ENCODE data around the gene MAN1C1.

MAN1C1 gene

GRCh38 chr1:25704267-25704691 lies 87.7 kb downstream of the MAN1C1 start:
- TF ChIP-seq PAX5 (IDR thresholded peaks at IDR 0.05; ENCODE audit: insufficient read depth, low read length, severe bottlenecking) (no peak), POLR2A (IDR thresholded peaks at IDR 0.05; ENCODE audit: low read depth, low read length) (no peak), SPI1 (IDR thresholded peaks at IDR 0.05; ENCODE audit: low read depth, low read length) (0 out of 2 replicates have a peak, but pooled peaks have one; percentile 6)
- DNase-seq (ENCODE audit: insufficient read length, low spot score) (no peak), FAIRE-seq (no peak)

- FAIRE-seq = no peak
Measured at GRCh38 chr1:25705699-25706098, 89.1 kb downstream of the MAN1C1 start.

DNA sequence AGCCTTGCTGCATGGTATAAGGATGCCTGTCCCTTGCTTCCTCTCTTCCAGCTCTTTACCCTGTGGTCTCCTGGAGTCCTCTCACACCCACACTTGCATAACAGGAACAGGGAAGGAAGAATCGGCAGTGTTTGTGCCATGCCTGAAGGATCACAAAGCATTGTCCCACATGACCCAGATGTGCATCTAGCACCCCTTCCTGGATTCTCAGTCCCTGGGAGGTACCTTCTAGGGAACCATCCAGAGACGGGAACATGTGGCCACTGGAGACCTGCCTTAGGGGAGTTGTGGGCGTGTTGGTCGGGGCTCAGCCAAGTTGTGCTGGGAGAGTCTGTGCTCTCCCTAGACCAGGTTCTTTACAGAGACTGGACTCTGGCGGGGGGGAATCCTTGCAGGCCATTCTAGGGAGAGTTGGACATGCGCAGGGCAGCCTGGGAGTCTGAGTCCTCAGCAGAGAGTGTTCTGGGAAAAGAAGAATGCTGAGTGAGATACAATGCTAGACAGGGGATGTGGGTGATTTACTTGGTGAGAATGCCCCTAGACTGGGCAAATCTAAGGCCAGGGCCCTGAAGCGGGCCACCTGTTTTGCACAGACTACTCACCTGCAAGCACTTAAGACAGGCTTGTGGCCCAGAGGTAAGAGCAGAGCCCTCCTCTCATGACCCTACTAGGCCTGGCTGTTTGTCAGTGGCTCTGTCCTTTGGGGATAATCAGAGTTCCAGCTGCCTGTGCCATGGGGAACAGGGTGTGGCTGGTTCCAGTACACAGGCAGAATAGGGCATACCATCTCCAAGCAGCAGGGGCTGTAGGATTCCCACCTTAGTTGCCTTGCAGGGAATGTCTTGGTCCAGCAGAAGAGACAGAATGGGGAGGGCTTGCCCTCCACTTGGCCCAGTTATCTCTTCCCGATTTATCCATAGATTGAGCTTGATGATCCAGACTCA lies 89.8 kb downstream of the MAN1C1 start:
- DNase-seq (ENCODE audit: insufficient read length, low spot score) = no peak
- no peak for FAIRE-seq
- TF ChIP-seq TAF1 (IDR thresholded peaks at IDR 0.05; ENCODE audit: low read depth, low read length) (no peak), POLR2A (IDR thresholded peaks at IDR 0.05; ENCODE audit: low read depth, low read length) (no peak), PAX5 (IDR thresholded peaks at IDR 0.05; ENCODE audit: insufficient read depth, low read length, severe bottlenecking) (no peak), POU2F2 (IDR thresholded peaks at IDR 0.05; ENCODE audit: low read depth, low read length) (no peak), SPI1 (IDR thresholded peaks at IDR 0.05; ENCODE audit: low read depth, low read length) (no peak), POLR2AphosphoS5 (IDR thresholded peaks at IDR 0.05; ENCODE audit: low read depth, low read length) (no peak)

More at GRCh38 chr1:25705699-25706098, 89.1 kb downstream of the MAN1C1 start:
- DNase-seq (ENCODE audit: insufficient read length, low spot score) = no peak
- TF ChIP-seq POU2F2 (IDR thresholded peaks at IDR 0.05; ENCODE audit: low read depth, low read length) (no peak), TAF1 (IDR thresholded peaks at IDR 0.05; ENCODE audit: low read depth, low read length) (no peak), POLR2AphosphoS5 (IDR thresholded peaks at IDR 0.05; ENCODE audit: low read depth, low read length) (no peak), POLR2A (IDR thresholded peaks at IDR 0.05; ENCODE audit: low read depth, low read length) (no peak)

DNA sequence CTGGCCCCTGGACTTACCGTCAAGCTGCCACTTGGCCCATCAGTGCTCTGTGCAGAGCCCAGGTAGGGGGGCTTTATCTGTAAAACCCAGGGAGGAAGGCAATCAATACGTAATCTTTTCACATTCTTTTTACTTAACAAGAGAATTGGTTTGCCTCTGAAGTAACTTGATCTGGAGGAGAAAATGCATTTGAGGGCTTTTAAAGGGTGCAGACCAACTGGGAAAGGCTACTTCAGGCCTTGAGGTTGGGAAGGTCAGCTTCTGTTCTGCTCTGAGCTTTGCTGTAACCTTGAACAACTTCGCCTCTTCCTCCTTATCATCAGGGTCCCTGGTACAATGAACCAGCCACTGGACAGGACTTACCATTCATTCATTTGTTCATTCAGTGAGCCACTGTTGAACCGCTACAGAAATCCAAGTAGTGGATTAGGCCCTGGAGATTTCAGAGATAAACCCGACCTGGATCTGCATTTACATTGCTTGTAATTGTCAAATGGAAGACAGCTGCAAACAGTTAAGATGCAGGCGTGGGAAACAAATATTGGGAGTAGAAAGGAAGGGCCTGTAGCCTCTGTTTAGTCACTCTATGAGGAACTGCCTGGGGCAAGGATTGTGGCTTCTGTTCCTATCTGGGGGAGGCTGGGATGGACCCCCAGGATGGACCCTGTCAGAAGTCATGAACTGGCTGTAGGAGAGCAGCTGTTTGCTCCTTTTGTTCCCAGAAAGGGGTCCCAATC lies 90.9 kb downstream of the MAN1C1 start:
- FAIRE-seq = no peak
- no peak for TF ChIP-seq POU2F2 (IDR thresholded peaks at IDR 0.05; ENCODE audit: low read depth, low read length)
- TF ChIP-seq SPI1 (IDR thresholded peaks at IDR 0.05; ENCODE audit: low read depth, low read length) = no peak
- TF ChIP-seq PAX5 (IDR thresholded peaks at IDR 0.05; ENCODE audit: insufficient read depth, low read length, severe bottlenecking) = no peak
- TF ChIP-seq POLR2A (IDR thresholded peaks at IDR 0.05; ENCODE audit: low read depth, low read length) = no peak
- no peak for TF ChIP-seq TAF1 (IDR thresholded peaks at IDR 0.05; ENCODE audit: low read depth, low read length)
- no peak for TF ChIP-seq POLR2AphosphoS5 (IDR thresholded peaks at IDR 0.05; ENCODE audit: low read depth, low read length)
- no peak for DNase-seq (ENCODE audit: insufficient read length, low spot score)

DNA sequence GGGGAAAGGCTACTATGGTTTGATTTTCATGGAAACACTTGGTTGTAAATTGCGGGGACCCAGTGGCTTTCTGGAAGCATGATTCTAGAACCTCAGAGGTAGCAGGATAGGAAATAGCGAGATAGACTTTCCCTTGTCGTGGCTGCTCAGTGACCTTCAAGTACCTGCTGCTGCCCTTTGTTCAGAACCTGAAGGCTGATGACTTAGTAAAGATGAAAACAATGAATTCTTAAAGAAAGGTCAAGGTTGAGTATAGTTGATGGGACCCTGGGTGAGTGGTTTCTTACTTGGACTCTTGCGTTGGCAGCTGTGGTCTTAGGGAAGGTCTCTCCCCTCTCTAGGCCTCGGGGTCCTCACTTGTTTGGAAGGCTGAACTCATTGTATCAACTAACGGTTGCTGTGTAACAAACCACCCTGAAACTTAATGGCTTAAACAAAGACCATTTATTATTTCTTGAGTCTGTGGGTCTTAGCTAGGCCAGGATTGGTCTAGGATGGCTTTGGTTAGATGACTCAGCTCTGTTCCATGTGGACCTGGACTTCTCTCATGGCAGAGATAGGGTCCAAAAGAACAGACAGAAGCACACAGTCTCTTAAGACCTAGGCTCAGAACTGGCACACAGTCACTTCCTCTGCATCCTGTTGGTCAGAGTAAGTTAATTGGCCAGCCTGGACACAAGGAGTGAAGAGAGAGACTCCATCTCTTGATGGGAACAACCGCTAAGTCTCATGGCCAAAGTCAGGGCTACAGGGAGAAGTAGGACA lies 94.2 kb downstream of the MAN1C1 start:
- DNase-seq (ENCODE audit: insufficient read length, low spot score) (no peak), FAIRE-seq (no peak)
- TF ChIP-seq SPI1 (IDR thresholded peaks at IDR 0.05; ENCODE audit: low read depth, low read length) (no peak), POLR2A (IDR thresholded peaks at IDR 0.05; ENCODE audit: low read depth, low read length) (no peak), POU2F2 (IDR thresholded peaks at IDR 0.05; ENCODE audit: low read depth, low read length) (no peak), POLR2AphosphoS5 (IDR thresholded peaks at IDR 0.05; ENCODE audit: low read depth, low read length) (no peak), TAF1 (IDR thresholded peaks at IDR 0.05; ENCODE audit: low read depth, low read length) (no peak)

DNA sequence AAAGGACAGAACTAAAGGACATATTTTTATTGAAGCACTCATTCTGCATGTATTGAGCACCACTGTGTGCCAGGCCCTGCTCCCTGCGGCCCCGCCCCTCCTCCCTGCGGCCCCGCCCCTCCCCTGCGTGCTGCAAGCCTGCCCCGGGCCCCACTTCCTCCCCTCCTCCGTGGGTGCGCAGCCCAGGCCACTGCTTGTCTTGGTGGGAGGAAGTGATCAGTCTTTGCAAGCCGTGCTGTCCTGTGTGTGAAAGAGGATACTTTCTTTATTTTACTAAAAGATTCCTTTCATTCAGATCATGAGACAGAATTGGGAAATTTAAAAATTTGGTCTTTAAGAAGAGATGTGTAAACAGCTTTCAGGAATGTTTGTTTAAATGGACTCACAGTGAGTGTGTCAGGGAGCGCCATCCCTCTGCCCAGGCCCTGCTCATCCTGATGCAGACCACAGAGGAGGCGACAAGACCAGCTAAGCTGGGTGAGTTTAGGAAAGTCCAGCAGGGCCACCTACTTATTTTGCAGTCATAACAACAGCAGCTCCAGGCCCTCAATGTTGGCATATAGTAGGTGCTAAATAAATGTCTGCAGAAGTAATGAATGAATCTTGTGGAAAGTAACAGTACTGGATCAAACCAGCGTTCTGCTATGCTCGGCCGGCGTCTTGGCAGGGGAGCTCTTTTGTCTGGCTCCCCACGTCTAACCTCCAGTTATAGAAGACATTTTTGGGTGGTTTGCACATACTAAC lies 95.1 kb downstream of the MAN1C1 start:
- DNase-seq (ENCODE audit: insufficient read length, low spot score) (no peak), FAIRE-seq (peak; percentile 55)
- TF ChIP-seq SPI1 (IDR thresholded peaks at IDR 0.05; ENCODE audit: low read depth, low read length) (peak; percentile 68), TAF1 (IDR thresholded peaks at IDR 0.05; ENCODE audit: low read depth, low read length) (no peak), POLR2A (IDR thresholded peaks at IDR 0.05; ENCODE audit: low read depth, low read length) (no peak)

- FAIRE-seq = peak; percentile 28
- TF ChIP-seq POLR2AphosphoS5 (IDR thresholded peaks at IDR 0.05; ENCODE audit: low read depth, low read length) (no peak), SPI1 (IDR thresholded peaks at IDR 0.05; ENCODE audit: low read depth, low read length) (no peak), PAX5 (IDR thresholded peaks at IDR 0.05; ENCODE audit: insufficient read depth, low read length, severe bottlenecking) (no peak), TAF1 (IDR thresholded peaks at IDR 0.05; ENCODE audit: low read depth, low read length) (no peak), POU2F2 (IDR thresholded peaks at IDR 0.05; ENCODE audit: low read depth, low read length) (no peak), POLR2A (IDR thresholded peaks at IDR 0.05; ENCODE audit: low read depth, low read length) (no peak)
- no peak for DNase-seq (ENCODE audit: insufficient read length, low spot score)
Measured at GRCh38 chr1:25712299-25712970, 95.8 kb downstream of the MAN1C1 start.

- no peak for TF ChIP-seq PAX5 (IDR thresholded peaks at IDR 0.05; ENCODE audit: insufficient read depth, low read length, severe bottlenecking)
- no peak for TF ChIP-seq TAF1 (IDR thresholded peaks at IDR 0.05; ENCODE audit: low read depth, low read length)
- TF ChIP-seq POLR2A (IDR thresholded peaks at IDR 0.05; ENCODE audit: low read depth, low read length) = no peak
- no peak for TF ChIP-seq POU2F2 (IDR thresholded peaks at IDR 0.05; ENCODE audit: low read depth, low read length)
- no peak for TF ChIP-seq POLR2AphosphoS5 (IDR thresholded peaks at IDR 0.05; ENCODE audit: low read depth, low read length)
- no peak for TF ChIP-seq SPI1 (IDR thresholded peaks at IDR 0.05; ENCODE audit: low read depth, low read length)
- no peak for DNase-seq (ENCODE audit: insufficient read length, low spot score)
- no peak for FAIRE-seq
Measured at GRCh38 chr1:25713961-25714360, 97.4 kb downstream of the MAN1C1 start.

Data from GM12891 (cell line).